IPS-18c (cell line): Measurements from ENCODE around the gene GJB1.
A peak's percentile ranks its signal among the peaks of the same experiment; 100 is the strongest.
"Not testable (repeated sequence)": the region's sequence is repeated elsewhere in the genome, so short reads cannot be mapped to it uniquely, and the experiment has no call there.

Experiments
- H3K4me3 ChIP-seq: 2 replicates; pipeline ENCODE4 v1.7.0; 2013; ENCODE audit warnings: low read depth, mild to moderate bottlenecking, low read length, moderate library complexity; ENCODE audit not compliant: insufficient read depth
- H3K9me3 ChIP-seq: one replicate; pipeline ENCODE4 v1.6.1; 2013; ENCODE audit warnings: mild to moderate bottlenecking, low read length, moderate library complexity; ENCODE audit not compliant: control insufficient read depth, insufficient read depth

The GJB1 gene

DNA sequence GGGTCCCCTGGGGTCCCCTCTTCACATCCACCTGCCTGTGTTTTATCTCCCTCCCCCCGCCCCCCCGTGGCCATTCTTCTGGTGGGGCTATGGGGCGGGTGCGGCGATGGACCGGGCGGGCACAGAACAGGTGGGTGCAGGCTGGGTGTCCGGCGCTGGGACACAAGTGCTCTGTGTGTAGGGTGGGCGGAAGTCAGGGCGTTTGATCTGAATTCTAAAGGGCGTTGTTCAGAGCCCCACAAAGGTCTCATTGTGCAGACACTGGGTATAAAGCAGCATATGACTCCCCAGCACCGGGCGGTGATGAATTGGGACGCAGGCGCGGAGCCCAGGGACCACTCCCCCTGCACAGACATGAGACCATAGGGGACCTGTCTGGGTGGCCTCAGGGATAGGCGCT lies at the start of gene GJB1:
TSS of gene GJB1 (plus strand) at position 296 of the 400 bp plus-strand sequence. CDS start 484 bp downstream, outside the sequence.
- no peak within 1 kb of the TSS for H3K4me3 ChIP-seq
- peaks cover 6% of the 10 kb centered on the region for H3K9me3 ChIP-seq

DNA sequence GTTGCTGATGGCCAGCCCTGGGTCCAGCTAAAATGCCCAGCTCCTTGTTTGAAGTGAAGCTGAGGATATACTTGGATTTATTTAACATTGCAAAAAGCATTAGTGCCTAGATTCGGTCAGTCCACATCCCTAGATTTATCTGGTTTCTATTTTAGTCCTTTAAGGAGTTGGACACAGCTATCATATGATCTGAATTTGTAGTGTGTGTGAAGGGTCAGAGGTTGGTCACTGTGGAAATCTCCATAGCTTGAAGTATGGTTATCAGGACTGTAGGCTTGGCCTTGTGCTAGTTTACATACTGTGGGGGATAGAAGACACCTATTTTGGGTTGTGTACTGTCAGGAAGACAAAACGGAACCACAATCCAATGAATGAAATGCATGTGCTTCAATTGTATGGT lies 49.6 kb upstream of the GJB1 start:
- Histone ChIP-seq H3K4me3 (no peak overlapping the region), H3K9me3 (peaks cover 8% of the 10 kb centered on the region)

DNA sequence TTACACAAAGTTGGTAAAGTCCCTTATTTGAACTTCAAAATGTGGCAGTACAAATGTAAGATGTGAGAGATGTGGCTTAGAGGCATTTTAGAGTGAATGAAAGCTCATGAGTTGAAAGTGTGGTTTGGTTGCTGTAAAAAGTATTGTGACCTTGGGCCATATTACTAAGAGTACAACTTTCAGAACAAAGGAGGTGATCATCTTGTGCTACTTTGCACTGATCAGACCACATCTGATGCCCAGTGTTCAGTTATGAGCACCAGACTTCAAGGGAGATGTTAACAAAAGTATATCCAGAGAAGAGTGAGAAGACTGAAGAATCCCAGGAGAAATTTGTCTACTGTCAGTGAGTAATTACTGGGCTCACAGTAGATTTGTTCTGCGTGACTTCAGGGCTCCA lies 48.2 kb upstream of the GJB1 start:
- H3K4me3 ChIP-seq = no peak overlapping the region
- peaks cover 7% of the 10 kb centered on the region for H3K9me3 ChIP-seq

DNA sequence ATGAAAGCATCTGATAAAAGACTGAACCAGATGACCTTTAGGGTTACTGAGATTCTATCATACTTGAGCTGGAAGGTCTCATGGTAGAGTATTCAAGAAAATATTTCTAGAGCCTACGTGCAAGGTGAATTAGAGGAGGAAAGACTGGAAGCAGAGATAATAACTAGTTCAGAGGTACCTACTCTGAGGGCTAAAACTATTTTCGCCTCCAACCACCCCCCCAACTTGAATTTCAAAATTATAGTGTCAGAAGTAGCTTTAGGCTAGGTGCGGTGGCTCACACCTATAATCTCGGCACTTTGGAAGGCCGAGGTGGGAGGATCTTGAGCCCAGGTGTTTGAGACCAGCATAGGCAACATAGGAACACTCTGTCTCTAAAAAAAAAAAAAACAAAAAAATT lies 47.5 kb upstream of the GJB1 start:
- H3K4me3 ChIP-seq = no peak overlapping the region
- H3K9me3 ChIP-seq = peaks cover 6% of the 10 kb centered on the region

DNA sequence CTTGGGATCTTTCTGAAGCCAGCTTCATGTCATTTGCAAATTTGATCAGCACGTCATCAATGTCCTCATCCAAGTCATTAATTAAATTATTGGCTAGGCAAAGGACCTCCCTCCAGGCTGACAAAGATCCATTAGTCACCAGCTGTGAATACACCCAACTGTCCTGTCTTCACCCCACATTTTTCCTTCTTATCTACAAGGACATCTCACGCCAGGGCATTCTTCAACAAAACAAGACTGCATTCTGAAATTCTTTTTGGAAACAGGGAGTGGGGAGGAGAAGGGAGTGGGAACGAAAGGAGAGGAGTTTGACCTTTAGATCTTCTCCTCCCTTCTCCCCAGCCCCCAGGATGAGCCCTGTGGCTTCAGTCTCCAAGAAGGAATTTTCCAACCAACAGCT lies 45.7 kb upstream of the GJB1 start:
- no peak overlapping the region for H3K4me3 ChIP-seq
- peaks cover 6% of the 10 kb centered on the region for H3K9me3 ChIP-seq

DNA sequence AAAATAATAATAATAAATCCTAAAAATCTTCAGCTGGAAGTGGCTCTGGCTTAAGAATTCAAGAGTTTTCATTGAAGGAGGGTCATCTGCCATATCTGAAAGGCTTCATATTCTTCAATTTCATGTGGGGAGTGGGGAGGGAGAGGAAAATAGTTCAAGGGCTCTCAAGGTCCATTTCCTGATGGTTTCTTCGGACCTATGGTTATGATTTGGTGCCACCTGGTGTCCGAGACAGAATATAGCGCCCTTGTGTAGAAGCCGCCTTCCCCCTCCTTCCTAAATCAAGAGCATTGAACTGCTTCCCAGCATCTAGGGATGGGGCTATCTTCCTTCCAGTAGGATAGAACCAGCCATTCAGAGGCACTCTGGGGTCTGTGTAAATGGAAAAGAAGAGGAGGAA lies 44.1 kb upstream of the GJB1 start:
- Histone ChIP-seq H3K4me3 (no peak overlapping the region), H3K9me3 (peaks cover 6% of the 10 kb centered on the region)

DNA sequence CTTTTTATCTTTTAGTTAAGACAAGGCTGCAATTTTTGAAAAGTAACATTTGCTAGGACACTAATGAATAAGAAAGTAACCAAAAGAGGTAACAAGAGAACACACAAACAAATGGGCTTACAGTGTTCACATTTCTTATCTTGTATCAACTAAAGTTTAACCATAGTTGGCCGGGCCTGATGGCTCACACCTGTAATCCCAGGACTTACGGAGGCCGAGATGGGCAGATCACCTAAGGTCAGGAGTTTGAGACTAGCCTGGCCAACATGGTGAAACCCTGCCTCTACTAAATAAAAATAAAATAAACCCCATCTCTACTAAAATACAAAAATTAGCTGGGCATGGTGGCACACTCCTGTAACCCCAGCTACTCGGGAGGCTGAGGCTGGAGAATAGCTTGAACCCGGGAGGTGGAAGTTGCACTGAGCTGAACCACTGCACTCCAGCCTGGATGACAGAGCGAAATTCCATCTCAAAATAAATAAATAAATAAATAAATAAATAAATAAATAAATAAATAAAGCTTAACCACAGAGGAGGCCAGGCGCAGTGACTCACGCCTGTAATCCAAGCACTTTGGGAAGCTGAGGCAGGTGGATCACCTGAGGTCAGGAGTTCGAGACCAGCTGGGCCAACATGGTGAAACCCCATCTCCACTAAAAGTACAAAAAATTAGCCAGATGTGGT lies 42.3 kb upstream of the GJB1 start:
- not testable (repeated sequence) for H3K4me3 ChIP-seq, H3K9me3 ChIP-seq

DNA sequence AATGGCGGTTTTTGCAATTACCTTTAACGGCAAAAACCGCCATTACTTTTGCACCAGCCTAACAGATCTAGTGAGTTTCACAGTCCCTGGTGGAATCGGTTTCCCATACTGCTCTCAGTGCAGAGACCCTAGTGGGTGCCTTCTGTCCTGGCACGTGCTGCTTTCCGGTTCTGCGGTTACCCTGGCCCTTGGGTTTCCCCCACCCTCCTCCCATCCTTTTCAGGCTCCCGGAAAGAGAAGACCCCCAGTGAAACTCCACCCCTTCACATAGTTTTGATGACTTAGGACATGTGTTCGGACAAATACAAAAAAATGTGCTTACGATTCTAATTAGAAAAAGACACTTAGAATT lies 41.5 kb upstream of the GJB1 start:
- no peaks in the 10 kb centered on the region for H3K9me3 ChIP-seq
- H3K4me3 ChIP-seq = peak overlapping the region; percentile 21; the same call in 1 of the 2 replicates

DNA sequence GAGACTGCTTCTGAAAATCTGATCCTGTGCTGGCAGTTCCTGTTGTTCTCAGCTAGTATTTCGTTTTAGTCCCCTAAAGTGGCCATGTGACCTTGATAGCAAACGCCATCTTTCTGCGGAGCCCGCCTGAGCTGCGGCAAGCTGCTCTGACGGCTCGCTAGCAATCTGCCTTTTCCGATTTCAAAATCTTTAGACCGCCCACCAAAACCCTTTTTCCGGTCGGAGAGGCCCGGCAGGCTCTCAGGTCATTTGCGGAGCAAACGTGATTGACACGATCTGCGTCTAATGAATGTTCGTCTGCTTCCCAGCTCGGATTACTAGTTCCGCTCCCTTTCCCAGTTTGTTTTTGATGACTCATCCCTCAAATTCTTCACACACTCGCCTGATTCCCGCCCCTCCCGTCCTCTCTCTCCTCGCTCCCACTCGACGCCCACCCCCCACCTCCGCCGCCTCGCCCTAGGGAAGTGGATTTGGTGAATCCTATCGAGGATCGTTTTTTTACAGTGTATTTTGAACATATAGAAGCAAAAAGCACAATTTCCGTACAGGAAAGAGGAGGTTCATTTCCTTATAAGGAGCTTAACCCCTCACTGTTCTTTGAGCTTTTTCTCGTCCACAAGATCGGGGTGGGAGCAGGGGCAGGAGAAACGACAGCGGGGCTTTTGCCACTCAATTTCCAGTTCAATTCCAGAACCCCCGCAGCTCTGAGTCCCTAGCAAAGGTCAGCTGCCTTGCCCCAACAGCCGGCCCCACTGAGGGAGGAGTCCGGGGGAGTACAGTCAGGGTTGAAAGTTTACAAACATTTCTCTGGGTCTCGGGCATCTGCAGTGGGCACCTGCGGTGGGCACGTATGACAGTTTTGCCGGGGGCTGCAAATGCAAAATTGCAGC lies 40.9 kb upstream of the GJB1 start:
- Histone ChIP-seq H3K9me3 (no peaks in the 10 kb centered on the region), H3K4me3 (peak overlapping the region; percentile 21; the same call in 1 of the 2 replicates)

DNA sequence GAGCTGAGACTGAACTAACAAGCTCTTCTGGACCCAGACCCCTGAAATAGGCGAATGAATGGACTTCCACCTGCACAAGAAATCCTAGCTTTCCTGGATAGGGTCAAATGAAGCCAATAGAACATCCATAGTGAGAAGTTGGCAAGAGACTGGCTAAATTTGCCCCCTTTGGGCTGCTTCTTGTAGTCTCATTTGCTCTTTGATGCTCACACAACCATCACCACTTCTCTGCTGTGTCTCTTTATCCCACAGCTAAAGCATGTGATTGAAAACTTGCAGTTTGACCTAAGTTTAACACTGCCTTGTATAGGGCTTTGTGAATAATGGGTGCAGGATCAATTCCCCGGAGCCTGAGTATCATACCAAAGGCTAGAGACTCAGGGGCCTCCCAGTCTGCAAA lies 40.2 kb upstream of the GJB1 start:
- Histone ChIP-seq H3K4me3 (peak overlapping the region; percentile 21; the same call in 1 of the 2 replicates), H3K9me3 (no peaks in the 10 kb centered on the region)

DNA sequence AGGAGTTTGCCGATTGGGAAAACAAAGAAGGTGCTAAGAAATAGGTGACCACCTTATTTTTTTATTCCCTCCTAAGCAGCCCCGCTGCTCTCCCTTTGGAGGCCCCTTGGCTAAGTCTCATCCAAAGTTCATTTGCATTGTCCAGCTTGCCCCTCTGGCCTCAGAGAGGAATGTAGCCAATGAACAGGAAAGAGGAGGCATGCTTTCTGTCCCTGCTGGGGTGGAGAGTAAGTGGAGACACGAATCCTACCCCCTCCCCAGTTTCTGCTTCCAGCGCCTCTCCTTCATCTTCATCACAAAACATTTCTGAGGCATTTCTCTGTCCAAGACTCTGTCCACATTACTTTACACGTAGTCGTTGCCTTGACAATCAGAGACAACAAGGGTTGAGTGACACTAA lies 39.7 kb upstream of the GJB1 start:
- Histone ChIP-seq H3K4me3 (peak overlapping the region; percentile 21; the same call in 1 of the 2 replicates), H3K9me3 (no peaks in the 10 kb centered on the region)

DNA sequence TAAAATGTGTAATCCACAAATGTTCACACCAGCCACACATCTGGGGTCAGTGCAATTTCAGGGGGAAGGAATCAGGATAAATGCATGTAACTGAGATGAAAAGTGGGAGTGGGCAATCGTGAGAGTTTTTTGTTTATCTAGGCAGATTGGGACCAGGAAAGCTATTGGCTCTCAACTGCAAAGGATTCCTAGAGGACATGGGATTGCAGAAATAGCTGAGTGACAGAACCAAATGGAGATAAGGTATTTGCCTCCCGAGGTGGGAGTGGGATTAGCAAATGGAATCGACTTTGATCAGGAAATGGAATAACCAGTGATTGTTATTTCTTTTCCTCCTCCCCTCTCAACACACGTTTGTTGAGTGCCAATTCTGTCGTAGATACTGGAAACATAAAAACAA lies 38.9 kb upstream of the GJB1 start:
- Histone ChIP-seq H3K9me3 (no peaks in the 10 kb centered on the region), H3K4me3 (no peak overlapping the region)

DNA sequence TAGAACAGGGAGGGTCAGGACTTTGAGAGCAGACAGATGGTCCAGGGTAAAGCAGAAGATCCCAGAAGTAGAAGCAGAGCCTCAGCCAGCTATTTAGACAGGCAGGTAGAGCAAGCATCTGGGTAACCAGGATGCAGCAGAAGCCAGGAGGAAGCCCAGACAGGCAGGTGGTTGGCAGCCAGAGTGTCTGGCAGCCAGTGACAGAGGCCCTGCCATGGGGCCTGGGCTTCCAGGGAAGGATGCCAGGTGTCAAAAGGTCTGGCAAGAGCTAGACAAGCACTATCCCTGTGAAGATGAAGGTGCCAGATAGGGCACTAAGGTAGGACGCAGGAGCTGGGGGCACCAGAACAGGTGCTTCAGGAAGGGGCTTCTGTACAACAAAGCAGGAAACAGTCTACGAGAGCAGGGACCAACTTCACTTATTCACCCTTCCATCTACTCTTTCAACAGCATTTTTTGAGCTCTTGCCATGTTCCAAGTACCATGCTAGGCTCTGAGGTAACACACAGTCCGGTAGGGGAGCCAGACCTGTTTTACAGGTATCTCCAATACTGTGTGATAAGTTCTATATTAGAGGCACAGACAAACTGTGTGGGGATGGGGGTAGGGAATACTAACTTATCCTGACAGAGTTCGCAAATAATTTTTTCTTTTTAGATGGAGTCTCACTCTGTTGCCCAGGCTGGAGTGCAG lies 38.1 kb upstream of the GJB1 start:
- no peak overlapping the region for H3K4me3 ChIP-seq
- no peaks in the 10 kb centered on the region for H3K9me3 ChIP-seq

DNA sequence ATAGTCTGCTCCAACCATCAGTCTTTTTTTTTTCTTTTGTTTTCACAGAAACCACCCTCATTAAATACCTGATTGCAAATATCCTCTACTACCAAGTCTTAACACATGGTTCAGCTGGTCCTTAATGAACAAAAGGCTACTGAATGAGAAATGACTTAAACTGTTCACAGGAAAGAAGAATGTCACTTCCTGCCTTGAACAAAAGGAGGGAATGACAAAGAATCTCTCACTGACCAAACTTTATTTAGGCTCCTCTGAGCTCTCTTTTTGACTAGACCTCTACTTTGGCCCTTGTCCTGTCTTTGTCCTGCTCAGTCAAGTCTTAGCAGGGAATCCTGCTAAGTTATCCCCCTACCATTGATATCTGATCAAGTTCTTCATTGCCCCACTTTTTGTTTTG lies 31.8 kb upstream of the GJB1 start:
- Histone ChIP-seq H3K4me3 (no peak overlapping the region), H3K9me3 (no peaks in the 10 kb centered on the region)

DNA sequence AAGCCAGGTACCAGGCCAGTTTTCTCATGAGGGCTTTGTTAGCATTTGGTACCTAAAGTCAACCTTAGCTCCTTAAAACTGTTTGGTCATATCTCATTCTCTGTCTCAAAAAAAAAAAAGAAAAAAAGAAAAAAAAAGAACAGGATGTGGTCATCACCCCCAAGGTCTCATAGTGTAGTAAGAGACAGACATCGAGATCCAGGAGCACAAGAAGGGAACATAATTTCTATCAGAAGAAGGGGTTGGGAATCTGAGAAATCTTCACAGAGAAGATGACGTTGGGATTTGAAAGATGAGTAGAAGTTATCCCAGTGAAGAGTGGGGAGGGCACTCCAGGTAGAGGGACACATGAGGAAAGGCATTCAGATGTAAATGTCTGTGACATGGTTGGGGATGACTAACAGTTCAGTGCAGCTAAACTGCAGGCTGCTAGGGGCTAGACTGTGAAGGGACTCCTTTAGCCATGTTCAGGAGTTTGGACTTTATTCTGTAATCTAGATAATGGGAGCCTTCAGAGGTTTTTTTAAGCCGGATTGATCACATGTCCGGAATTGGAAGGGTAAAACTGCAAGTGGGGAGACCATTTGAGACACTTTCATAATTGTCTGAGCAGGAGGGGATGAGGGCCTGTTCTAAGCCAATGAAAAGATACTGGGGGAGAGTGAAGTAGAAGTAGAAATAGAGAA lies 26.9 kb upstream of the GJB1 start:
- peaks cover 6% of the 10 kb centered on the region for H3K9me3 ChIP-seq
- H3K4me3 ChIP-seq = no peak overlapping the region

DNA sequence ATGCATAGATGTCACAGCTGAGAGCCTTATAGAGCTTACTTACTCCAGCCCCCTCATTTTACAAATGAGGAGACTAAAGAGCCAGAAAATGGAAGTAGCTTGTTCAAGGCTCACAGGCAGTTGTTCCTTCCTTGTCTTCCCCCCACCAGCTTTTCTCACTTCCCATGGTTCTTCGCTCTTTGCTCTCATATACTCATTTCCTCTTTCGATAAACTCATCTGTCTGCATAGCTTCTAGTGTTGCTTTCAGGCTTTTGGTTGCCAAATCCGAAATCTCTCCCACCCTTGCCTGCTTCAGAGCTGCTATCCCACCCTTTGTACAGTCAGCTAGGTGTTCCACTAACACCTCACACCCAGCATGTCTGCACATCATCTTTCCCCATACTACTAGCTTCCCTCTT lies 25.0 kb upstream of the GJB1 start:
- peaks cover 11% of the 10 kb centered on the region for H3K9me3 ChIP-seq
- H3K4me3 ChIP-seq = no peak overlapping the region

DNA sequence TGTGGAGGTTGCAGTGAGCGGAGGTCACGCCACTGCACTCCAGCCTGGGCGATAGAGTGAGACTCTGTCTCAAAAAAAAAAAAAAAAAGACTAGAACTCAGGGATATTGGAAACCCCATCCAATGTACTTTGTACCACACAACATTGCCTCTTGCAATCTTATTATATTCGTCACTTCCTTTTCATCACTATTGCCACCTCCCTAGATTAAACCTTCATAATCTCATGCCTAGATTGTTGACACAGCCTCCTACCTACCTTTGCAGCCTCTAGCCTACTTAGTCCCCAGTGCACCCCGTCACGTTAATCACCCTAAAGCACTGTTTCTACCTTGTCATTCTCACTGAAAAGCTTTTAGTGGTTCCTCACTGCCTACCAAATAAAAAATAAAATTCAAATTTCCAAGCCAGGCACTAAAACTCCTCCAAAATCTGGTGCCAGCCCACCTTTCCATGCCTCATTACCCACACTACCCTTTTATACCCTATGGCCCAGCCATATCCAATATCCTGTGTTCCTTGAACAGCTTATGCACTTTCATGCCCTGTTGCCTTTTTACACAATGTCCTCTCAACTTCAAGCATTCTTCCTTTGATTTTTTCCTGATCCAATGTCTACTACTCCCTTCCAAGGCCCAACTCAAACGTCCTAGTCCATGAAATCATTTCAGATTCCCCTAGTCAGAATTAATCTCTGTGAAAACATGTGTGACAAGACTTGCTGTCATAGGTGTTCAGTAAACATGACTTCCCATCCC lies 23.6 kb upstream of the GJB1 start:
- Histone ChIP-seq H3K4me3 (no peak overlapping the region), H3K9me3 (peaks cover 11% of the 10 kb centered on the region)
